Measurements from ENCODE around the gene CYP24A1. TPM values are rescaled to one million over a fixed set of nuclear protein-coding genes. Genes with fewer than 3 reads are reported as not detected.

The CYP24A1 gene
- total and polyA plus RNA-seq, 2 of the 13 experiments (the other 11 are each of a cell fraction or from before 2014, with no cell fraction given): 9.4 to 32.7 TPM

GRCh38 chr20:54122681-54123586 is 50.9 kb downstream of the CYP24A1 start (continued):
- TF ChIP-seq ZBTB40 (IDR thresholded peaks at IDR 0.05): no peak; the same call in 1 of the 2 replicates
- TF ChIP-seq ZBTB40 (CRISPR knock-in tag; IDR thresholded peaks at IDR 0.05): no peak
- TF ChIP-seq NAIF1 (CRISPR knock-in tag; IDR thresholded peaks at IDR 0.05; ENCODE audit: borderline replicate concordance): peak; percentile 30; the same call in 1 of the 2 replicates
- TF ChIP-seq ZBTB42 (CRISPR knock-in tag; IDR thresholded peaks at IDR 0.05): no peak
- no peak for TF ChIP-seq SOX6 (IDR thresholded peaks at IDR 0.05)
- no peak for TF ChIP-seq SOX6 (CRISPR knock-in tag; IDR thresholded peaks at IDR 0.05)
- 0 out of 2 replicates have a peak, but pooled peaks have one; percentile 54 for TF ChIP-seq KLF12 (CRISPR knock-in tag; IDR thresholded peaks at IDR 0.05; ENCODE audit: borderline replicate concordance)
- 0 out of 2 replicates have a peak, but pooled peaks have one; percentile 28 for TF ChIP-seq FOXP4 (CRISPR knock-in tag; IDR thresholded peaks at IDR 0.05)
- TF ChIP-seq ZNF557 (CRISPR knock-in tag; IDR thresholded peaks at IDR 0.05): 0 out of 2 replicates have a peak, but pooled peaks have one; percentile 50
- TF ChIP-seq U2AF2 (IDR thresholded peaks at IDR 0.05; ENCODE audit: low read depth, low read length): no peak
- TF ChIP-seq ZNF33B (CRISPR knock-in tag; IDR thresholded peaks at IDR 0.05): 0 out of 2 replicates have a peak, but pooled peaks have one; percentile 14
- peak; percentile 57; the same call in 1 of the 2 replicates for TF ChIP-seq NR2F2 (IDR thresholded peaks at IDR 0.05; ENCODE audit: borderline replicate concordance, low read depth)
- TF ChIP-seq RNF2 (conservative IDR thresholded peaks at IDR 0.05; ENCODE audit: low read depth): 0 out of 2 replicates have a peak, but pooled peaks have one; percentile 20
- TF ChIP-seq CBX5 (CRISPR knock-in tag; IDR thresholded peaks at IDR 0.05; ENCODE audit: borderline replicate concordance): 0 out of 2 replicates have a peak, but pooled peaks have one; percentile 25
- no peak for TF ChIP-seq NFRKB (IDR thresholded peaks at IDR 0.05)
- peak; percentile 90 for TF ChIP-seq ZNF652 (CRISPR knock-in tag; IDR thresholded peaks at IDR 0.05; ENCODE audit: borderline replicate concordance, low read depth)
- TF ChIP-seq SALL1 (CRISPR knock-in tag; IDR thresholded peaks at IDR 0.05): peak; percentile 15; the same call in 1 of the 2 replicates
- peak; percentile 59 for TF ChIP-seq TBL1XR1 (IDR thresholded peaks at IDR 0.05; ENCODE audit: borderline replicate concordance, low read length, partially characterized antibody)
- TF ChIP-seq BRD4 (CRISPR knock-in tag; IDR thresholded peaks at IDR 0.05): peak; percentile 70; the same call in 1 of the 2 replicates
